Right atrium auricular region (tissue), 2 donors: ENCODE results near the gene CFAP221. TPM values are rescaled to one million over a fixed set of nuclear protein-coding genes. Genes with fewer than 3 reads are reported as not detected.
A peak's percentile ranks its signal among the peaks of the same experiment; 100 is the strongest.
"Not testable (repeated sequence)": the region's sequence is repeated elsewhere in the genome, so short reads cannot be mapped to it uniquely, and the experiment has no call there.

Source experiments
- DNase-seq: peaks from one replicate; pipeline ENCODE4 v3.0.0-alpha.2; 2019; ENCODE audit warnings: low spot score
- H3K27ac ChIP-seq, 2 donors: fragments of 200-600 bp; sonication (generic); 1 replicate in 1 of 2; 2 replicates in 1 of 2; pipeline ENCODE4 v1.5.1; 2016 to 2019
- H3K27me3 ChIP-seq, 2 donors: fragments of 200-600 bp; sonication (generic); one replicate each; pipeline versions ENCODE4 v1.5.1 to v1.6.0; 2017 to 2019
- H3K36me3 ChIP-seq: fragments of 200-600 bp; sonication (generic); one replicate; pipeline ENCODE4 v1.5.1; 2016
- H3K4me1 ChIP-seq, 2 donors: fragments of 200-600 bp; sonication (generic); one replicate each; pipeline versions ENCODE4 v1.5.1 to v1.6.0; 2017 to 2019
- H3K4me3 ChIP-seq, 2 donors: fragments of 200-600 bp; sonication (generic); 1 replicate in 1 of 2; 2 replicates in 1 of 2; pipeline ENCODE4 v1.5.1; 2017 to 2019; ENCODE audit warnings: mild to moderate bottlenecking in 1 of 2, moderate library complexity in 1 of 2
- H3K9me3 ChIP-seq, 2 donors: fragments of 200-600 bp; sonication (generic); one replicate each; pipeline ENCODE4 v1.5.1; 2019
- CTCF ChIP-seq, 2 donors: fragments of 200-600 bp; sonication (generic); IDR thresholded peaks; one replicate each; pipeline ENCODE4 v1.5.1; 2019; ENCODE audit warnings: antibody characterized with exemption in 2 of 2
- total RNA-seq, 2 donors: library from RNA; depleted of rRNA; stranded (reverse); fragments of >200 nt; gene quantifications; one replicate each; pipeline ENCODE4 v1.1.0, GENCODE V29; 2016

The CFAP221 gene
- total RNA-seq, 2 donors from 2014 or later = 0.44 to 1.1 TPM

DNA sequence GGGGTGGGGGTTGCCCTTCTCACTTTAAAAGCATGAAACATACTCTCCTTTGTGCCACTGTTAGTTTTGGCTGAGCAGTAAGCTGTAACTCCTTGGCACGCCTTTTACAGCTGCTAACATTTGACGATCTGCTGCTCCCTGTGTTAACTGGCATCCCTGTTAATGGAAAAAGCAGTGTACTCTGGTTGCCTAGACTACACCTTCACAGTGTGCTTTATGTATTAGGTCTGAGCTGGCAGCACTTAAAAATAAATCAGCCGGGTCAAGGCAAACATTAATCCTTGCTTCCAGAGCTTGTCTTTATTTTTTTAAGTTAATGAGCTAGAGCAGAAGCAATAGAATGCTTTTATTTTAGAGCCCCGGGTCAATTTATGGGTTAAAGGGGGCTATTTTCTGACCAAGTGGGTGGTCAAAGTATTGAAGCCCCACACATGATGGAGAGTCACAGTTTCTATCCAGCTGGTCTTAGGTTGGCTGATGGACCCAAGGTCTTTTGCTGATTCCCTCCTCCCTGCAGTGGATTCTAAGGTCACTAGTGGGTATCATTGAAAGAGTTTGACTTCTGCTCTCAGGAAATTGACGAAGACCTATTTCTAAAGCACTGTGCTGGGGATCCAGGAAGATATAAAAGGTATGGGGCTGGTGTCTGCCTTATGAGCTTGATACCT is 54.5 kb downstream of the CFAP221 start:
- Histone ChIP-seq H3K36me3 (no peaks in the 10 kb centered on the region), H3K9me3 (no peaks in the 10 kb centered on the region), H3K27me3 (no peaks in the 10 kb centered on the region), H3K27ac (peak overlapping the region in 1 of 2 donors; percentile 9), H3K4me1 (peaks cover 0 to 30% of the 10 kb centered on the region in 2 donors), H3K4me3 (no peak overlapping the region)
- no peak for DNase-seq
- TF ChIP-seq CTCF (IDR thresholded peaks at IDR 0.05) = no peak

DNA sequence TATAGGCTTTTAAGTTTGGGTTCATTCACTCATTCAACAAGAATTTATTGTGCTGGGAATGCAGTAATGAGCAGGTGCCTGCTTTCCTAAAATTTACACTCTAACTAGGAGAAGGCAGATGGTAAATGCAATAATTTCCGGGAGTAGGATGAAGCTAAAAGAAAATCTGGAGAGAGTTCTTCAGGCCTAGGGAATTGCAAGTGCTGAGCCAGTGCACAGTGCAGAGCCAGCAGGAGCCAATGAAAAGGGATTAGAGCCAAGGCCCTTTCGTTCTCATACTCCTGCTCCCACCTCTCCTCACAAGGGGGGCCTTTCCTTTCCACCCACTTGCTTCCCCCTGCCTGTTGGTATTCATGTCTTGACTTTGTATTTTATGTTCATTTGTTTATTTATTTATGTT is 55.1 kb downstream of the CFAP221 start:
- Histone ChIP-seq H3K4me3 (no peak overlapping the region), H3K27ac (no peak overlapping the region), H3K9me3 (no peaks in the 10 kb centered on the region), H3K36me3 (no peaks in the 10 kb centered on the region), H3K4me1 (peaks cover 0 to 30% of the 10 kb centered on the region in 2 donors), H3K27me3 (no peaks in the 10 kb centered on the region)
- DNase-seq = no peak
- TF ChIP-seq CTCF (IDR thresholded peaks at IDR 0.05) = no peak

DNA sequence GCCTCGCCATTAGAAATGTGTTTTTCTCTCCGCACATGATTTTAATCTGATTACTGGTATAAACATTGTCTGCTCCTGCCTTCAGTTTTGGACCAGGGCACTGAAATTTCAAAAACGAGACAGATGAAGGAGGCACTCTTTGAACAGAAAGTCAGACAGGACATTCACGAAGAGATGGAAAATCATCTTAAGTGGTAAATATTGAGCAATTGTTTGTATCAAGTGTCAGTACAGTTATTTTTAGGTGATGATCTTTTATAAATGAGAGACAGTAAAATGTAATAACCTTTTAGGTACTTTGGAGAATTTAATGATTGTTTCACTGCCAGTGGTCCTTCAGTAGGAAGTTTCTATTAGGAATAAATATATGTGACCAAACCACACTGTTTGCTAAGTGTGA is 60.8 kb downstream of the CFAP221 start:
- no peaks in the 10 kb centered on the region for H3K9me3 ChIP-seq
- no peak for TF ChIP-seq CTCF (IDR thresholded peaks at IDR 0.05)
- no peak overlapping the region for H3K27ac ChIP-seq
- DNase-seq = no peak
- H3K27me3 ChIP-seq = no peaks in the 10 kb centered on the region
- H3K4me3 ChIP-seq = no peak overlapping the region
- H3K36me3 ChIP-seq = no peaks in the 10 kb centered on the region
- no peaks in the 10 kb centered on the region for H3K4me1 ChIP-seq

DNA sequence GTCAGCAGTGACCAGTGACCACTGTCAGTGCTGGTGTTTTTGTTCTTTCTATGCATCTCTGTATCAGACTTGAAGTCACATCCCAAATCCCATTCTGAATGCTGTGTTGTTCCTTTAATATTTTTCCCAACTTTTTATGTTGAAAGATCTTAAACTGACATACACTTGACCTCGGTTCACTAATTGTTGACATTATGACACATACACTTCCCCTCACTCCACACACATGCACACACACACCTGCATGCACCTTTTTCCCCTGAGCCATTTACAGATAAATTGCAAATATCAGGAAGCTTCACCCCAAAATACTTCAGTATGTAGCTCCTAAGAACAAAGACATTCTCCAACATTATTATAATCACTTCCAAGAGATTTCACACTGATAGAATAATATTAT is 62.4 kb downstream of the CFAP221 start:
- no peak overlapping the region for H3K27ac ChIP-seq
- H3K9me3 ChIP-seq = no peaks in the 10 kb centered on the region
- no peaks in the 10 kb centered on the region for H3K36me3 ChIP-seq
- no peaks in the 10 kb centered on the region for H3K4me1 ChIP-seq
- no peaks in the 10 kb centered on the region for H3K27me3 ChIP-seq
- no peak overlapping the region for H3K4me3 ChIP-seq
- TF ChIP-seq CTCF (IDR thresholded peaks at IDR 0.05) = no peak
- DNase-seq = no peak

GRCh38 chr2:119608553-119608952 is 64.3 kb downstream of the CFAP221 start:
- Histone ChIP-seq H3K4me3 (no peak overlapping the region), H3K27ac (no peak overlapping the region), H3K4me1 (no peaks in the 10 kb centered on the region), H3K36me3 (no peaks in the 10 kb centered on the region), H3K27me3 (no peaks in the 10 kb centered on the region), H3K9me3 (peaks cover 0 to 4% of the 10 kb centered on the region in 2 donors)
- no peak for DNase-seq
- TF ChIP-seq CTCF (IDR thresholded peaks at IDR 0.05) = no peak

GRCh38 chr2:119609337-119609736 is 65.1 kb downstream of the CFAP221 start:
- no peaks in the 10 kb centered on the region for H3K27me3 ChIP-seq
- H3K36me3 ChIP-seq = no peaks in the 10 kb centered on the region
- peaks cover 0 to 12% of the 10 kb centered on the region in 2 donors for H3K9me3 ChIP-seq
- no peak for TF ChIP-seq CTCF (IDR thresholded peaks at IDR 0.05)
- no peak overlapping the region for H3K4me3 ChIP-seq
- H3K4me1 ChIP-seq = no peaks in the 10 kb centered on the region
- DNase-seq = no peak
- no peak overlapping the region for H3K27ac ChIP-seq

DNA sequence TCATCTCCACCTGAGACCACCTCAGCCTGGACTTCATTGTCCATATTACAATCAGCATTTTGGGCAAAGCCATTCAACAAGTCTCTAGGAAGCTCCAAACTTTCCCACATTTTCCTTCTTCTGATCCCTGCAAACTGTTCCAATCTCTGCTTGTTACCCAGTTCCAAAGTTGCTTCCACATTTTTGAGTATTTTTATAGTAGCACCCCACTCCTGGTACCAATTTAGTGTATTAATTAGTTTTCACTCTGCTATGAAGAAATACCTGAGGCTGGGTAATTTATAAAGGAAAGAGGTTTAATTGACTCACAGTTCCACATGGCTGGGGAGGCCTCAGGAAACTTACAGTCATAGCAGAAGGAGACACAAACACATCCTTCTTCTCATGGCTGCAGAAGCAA is 69.9 kb downstream of the CFAP221 start:
- H3K4me1 ChIP-seq, H3K27ac ChIP-seq, DNase-seq, H3K36me3 ChIP-seq, H3K27me3 ChIP-seq, H3K4me3 ChIP-seq: not testable (repeated sequence)
- H3K9me3 ChIP-seq = peaks cover 0 to 21% of the 10 kb centered on the region in 2 donors
